Sigmoid colon (tissue), 4 donors: ENCODE measurements around the gene NLRC5.

Experiments used
- CTCF ChIP-seq, 4 experiments: fragments of 450-650 bp in 3 of 4; fragments of 200-600 bp in 1 of 4; IDR thresholded peaks; one replicate each; pipeline ENCODE4 v1.5.1; 2016 to 2019; ENCODE audit warnings: antibody characterized with exemption in 4 of 4, mild to moderate bottlenecking in 3 of 4, moderate library complexity in 2 of 4
- EP300 ChIP-seq, 4 donors: sonication (generic); formaldehyde crosslinking; IDR thresholded peaks; one replicate each; pipeline ENCODE4 v1.6.1; 2017; ENCODE audit warnings: antibody characterized with exemption in 4 of 4
- POLR2A ChIP-seq, 2 donors: fragments of 450-650 bp; IDR thresholded peaks; one replicate each; pipeline ENCODE4 v1.6.1; 2016; ENCODE audit warnings: antibody characterized with exemption in 2 of 2, mild to moderate bottlenecking in 2 of 2, moderate library complexity in 2 of 2

- TF ChIP-seq CTCF (IDR thresholded peaks at IDR 0.05) (no peak), EP300 (IDR thresholded peaks at IDR 0.05) (no peak), POLR2A (IDR thresholded peaks at IDR 0.05) (no peak)
These were observed 23.0 kb downstream of the NLRC5 start for GRCh38 chr16:57012353-57012752.
